ENCODE results near the gene TMIGD1.

The TMIGD1 gene

GRCh38 chr17:30336369-30337171 lies 2.7 kb upstream of the TMIGD1 start:
- DNase-seq (ENCODE audit: low read depth in 2 of 3, low spot score in 2 of 3) = peak in 1 of 3 experiments; percentile 19

- no peak for DNase-seq (ENCODE audit: low read depth in 2 of 3, low spot score in 2 of 3)
Measured at GRCh38 chr17:30334421-30334820, 564 bp upstream of the TMIGD1 start.

DNA sequence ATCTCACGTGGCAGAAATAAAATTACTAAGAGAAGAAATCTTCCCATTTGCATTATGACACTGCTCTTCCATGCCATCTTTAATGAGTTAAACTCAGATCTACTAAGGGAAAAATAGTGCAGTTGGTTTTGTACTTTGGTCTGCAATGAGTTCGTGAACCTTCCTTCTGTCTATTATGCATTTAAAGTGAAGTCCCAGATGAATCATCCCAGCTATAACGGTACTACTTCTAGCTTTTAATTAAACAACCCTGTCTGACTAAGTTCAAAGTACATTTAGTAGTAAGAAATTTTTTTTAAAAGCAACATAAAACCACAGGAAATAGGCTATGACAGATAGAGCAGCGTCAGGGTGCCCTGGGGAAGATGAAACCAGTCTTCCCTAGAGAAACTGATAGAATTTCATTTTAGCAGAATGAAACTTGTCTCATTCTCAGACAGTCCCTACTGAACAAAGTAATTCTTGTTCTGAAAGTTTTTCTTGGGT lies 1.8 kb downstream of the TMIGD1 start:
- no peak for DNase-seq (ENCODE audit: low read depth in 2 of 3, low spot score in 2 of 3)

DNA sequence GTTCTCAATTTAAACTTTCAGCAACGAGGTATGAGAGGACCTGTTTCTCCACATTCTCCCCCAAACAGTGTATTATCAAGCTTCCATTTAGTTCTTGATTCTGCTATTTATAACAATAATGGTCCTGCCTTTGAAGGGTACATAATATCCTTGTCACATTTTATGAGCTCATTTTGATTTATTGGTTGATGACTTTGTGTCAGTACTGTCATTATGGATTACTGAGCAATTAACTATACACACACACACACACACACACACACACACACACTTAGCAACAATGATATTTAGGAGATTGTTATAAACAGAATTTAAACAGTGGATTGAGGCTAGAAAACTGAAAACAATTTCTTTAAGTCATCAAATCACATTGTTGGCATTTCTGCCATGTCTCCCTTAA lies 7.0 kb downstream of the TMIGD1 start:
- DNase-seq (ENCODE audit: low read depth in 2 of 3, low spot score in 2 of 3) = no peak

- no peak for DNase-seq (ENCODE audit: low read depth in 2 of 3, low spot score in 2 of 3)
Measured at GRCh38 chr17:30324723-30325122, 9.1 kb downstream of the TMIGD1 start.

DNA sequence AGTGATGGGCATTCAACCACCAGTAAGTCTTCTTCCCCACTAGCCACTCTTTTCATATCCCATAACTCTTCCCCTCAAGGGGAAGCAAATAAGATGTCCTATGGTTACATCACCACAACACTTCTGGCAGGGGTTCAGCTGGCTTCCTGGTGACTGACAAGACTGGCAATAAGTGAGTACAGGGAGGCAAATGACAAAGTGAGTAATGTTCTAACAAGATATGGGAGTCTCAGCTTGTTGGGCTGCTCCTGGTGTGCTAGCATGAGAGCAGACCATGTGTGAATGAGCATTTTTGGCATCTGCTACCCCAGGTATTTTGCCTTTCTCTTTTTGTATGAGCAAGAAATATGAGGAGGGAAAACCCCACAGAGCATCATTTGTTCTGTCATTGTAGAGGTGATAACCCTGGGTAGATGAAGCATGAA lies 9.9 kb downstream of the TMIGD1 start:
- peak in 1 of 3 experiments; percentile 12 for DNase-seq (ENCODE audit: low read depth in 2 of 3, low spot score in 2 of 3)

- DNase-seq (ENCODE audit: low read depth in 2 of 3, low spot score in 2 of 3) = no peak
Measured at GRCh38 chr17:30323262-30323894, 10.5 kb downstream of the TMIGD1 start.

GRCh38 chr17:30321314-30321713 lies 12.5 kb downstream of the TMIGD1 start:
- DNase-seq (ENCODE audit: low read depth in 2 of 3, low spot score in 2 of 3) = no peak

DNA sequence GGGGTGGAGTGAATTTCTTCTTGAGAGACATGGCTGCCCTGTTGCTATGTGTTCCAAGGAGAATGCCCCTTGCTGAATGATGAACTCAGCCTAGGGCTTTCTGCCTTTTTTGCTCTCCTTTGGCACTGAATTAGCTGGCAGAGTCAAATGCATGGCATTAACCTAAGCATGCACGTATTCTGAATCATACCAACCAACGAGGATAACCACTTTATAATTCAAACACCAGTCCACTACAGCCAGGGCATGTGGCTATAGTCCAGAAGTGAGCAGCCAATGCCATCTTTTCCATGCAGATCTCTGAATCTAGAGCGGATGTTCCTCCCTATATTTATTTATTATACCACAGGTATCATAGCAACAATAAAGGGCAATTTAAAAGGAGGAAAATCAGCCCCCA lies 15.7 kb downstream of the TMIGD1 start:
- no peak for DNase-seq (ENCODE audit: low read depth in 2 of 3, low spot score in 2 of 3)

- no peak for DNase-seq (ENCODE audit: low read depth in 2 of 3, low spot score in 2 of 3)
Measured at GRCh38 chr17:30316736-30317135, 17.1 kb downstream of the TMIGD1 start.

- no peak for DNase-seq (ENCODE audit: low read depth in 2 of 3, low spot score in 2 of 3)
Measured at GRCh38 chr17:30315106-30315505, 18.8 kb downstream of the TMIGD1 start.

- DNase-seq (ENCODE audit: low read depth in 2 of 3, low spot score in 2 of 3) = no peak
Measured at GRCh38 chr17:30314474-30314873, 19.4 kb downstream of the TMIGD1 start.

GRCh38 chr17:30312226-30312625 lies 21.6 kb downstream of the TMIGD1 start:
- DNase-seq (ENCODE audit: low read depth in 2 of 3, low spot score in 2 of 3) = no peak

DNA sequence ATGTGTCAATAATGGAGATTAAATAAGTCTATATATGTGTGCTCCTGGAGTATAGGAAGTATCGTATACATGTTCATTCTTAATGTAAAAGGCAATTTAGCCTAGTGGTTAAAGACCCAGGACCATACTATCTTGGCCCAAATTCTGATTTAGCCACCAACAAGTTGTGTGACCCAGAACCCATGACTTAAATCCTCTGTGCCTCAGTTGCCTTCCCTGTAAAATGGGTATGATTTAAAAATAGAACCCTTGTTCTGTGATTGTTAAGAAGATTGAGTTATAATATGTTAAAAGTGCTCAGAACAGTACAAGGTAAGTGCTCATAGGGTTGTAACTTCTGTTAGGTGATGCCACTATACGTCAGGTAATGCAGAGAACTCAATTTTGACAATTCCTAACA lies 23.3 kb downstream of the TMIGD1 start:
- DNase-seq (ENCODE audit: low read depth in 2 of 3, low spot score in 2 of 3) = no peak

- DNase-seq (ENCODE audit: low read depth in 2 of 3, low spot score in 2 of 3) = no peak
Measured at GRCh38 chr17:30309591-30309990, 24.3 kb downstream of the TMIGD1 start.

DNA sequence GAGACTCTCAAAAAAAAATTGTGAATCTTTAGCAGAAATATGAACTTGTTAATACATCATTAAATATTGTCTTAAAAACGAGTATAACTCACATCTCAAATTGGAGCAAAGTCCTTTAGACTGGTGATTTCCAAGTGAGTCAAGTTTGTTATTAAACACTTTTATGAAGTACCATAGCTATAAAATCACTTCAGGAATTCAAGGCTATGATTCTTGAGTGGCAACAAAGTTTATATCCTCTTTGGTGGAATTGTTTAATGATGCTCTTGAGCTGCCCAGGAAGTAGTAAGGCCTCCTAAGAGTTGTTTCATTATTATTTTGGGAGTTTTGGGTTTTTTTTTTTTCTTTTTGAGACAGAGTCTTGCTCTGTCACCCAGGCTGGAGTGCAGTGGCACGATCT lies 25.5 kb downstream of the TMIGD1 start:
- DNase-seq (ENCODE audit: low read depth in 2 of 3, low spot score in 2 of 3) = no peak

DNA sequence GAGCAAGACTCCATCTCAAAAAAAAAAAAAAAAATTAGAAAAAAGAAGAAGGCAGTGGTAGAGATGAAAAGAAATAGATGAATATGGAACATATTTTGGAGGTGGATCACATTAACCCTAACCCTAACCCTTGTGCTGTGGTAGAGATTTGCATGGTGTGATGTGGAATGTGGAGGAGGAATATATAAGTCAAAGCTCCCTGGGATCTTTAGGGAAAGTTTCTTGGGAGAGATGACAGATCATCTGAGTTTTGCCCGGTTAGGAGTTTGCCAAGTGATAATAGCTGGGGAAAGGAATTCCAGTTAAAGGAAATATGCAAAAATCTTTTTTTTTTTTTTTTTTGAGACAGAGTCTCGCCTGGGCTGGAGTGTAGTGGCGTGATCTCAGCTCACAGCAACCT lies 29.1 kb downstream of the TMIGD1 start:
- DNase-seq (ENCODE audit: low read depth in 2 of 3, low spot score in 2 of 3) = no peak

DNA sequence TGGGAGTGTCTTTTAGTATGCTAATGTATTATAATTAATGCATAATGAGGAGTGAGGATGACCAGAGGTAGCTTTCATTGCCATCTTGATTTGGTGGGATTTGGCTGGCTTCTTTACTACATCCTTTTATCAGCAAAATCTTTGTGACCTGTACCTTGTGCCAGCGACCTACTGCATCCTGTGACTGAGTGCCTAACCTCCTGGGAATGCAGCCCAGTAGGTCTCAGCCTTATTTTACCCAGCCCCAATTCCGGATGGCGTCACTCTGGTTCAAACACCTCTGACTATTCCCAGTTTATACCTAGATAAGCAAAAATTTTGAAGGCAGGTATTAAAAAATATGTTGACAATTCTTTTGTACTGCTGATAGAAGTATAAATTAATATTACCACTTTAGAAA lies 31.6 kb downstream of the TMIGD1 start:
- DNase-seq (ENCODE audit: low read depth in 2 of 3, low spot score in 2 of 3) = no peak

- DNase-seq (ENCODE audit: low read depth in 2 of 3, low spot score in 2 of 3) = no peak
Measured at GRCh38 chr17:30300818-30301217, 33.0 kb downstream of the TMIGD1 start.

DNA sequence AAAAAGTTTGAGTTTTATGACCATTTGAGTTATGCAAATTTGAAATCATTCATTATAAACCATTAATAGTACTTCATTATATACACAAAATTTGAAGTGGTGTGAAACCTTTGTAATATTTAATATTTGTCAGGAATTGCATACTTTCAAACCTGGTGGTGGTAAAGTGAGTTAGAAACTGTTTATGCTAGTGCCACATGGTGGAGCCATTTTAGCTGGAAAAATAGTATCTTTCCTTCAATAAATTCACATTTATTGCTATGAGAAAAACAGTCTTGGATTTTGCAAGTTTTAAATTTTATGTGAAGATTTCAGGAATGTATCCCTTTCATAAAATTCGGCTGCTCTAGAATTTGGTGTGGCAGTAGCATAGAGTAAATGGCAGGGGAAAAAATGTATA lies 34.9 kb downstream of the TMIGD1 start:
- no peak for DNase-seq (ENCODE audit: low read depth in 2 of 3, low spot score in 2 of 3)

- DNase-seq (ENCODE audit: low read depth in 2 of 3, low spot score in 2 of 3) = no peak
Measured at GRCh38 chr17:30297715-30298114, 36.1 kb downstream of the TMIGD1 start.

- no peak for DNase-seq (ENCODE audit: low read depth in 2 of 3, low spot score in 2 of 3)
Measured at GRCh38 chr17:30296499-30297080, 37.3 kb downstream of the TMIGD1 start.

Measured in activated CD8-positive, alpha-beta memory T cell treated with anti-CD3 and anti-CD28 coated beads for 48 hours (primary cell).